IPS-18c (cell line): ENCODE measurements around the gene EEF1G.
A peak's percentile ranks its signal among the peaks of the same experiment; 100 is the strongest.
"Not testable (repeated sequence)": the region's sequence is repeated elsewhere in the genome, so short reads cannot be mapped to it uniquely, and the experiment has no call there.

ENCODE experiments used
- H3K4me3 ChIP-seq: 2 replicates; pipeline ENCODE4 v1.7.0; 2013; ENCODE audit warnings: low read depth, mild to moderate bottlenecking, low read length, moderate library complexity; ENCODE audit not compliant: insufficient read depth
- H3K9me3 ChIP-seq: one replicate; pipeline ENCODE4 v1.6.1; 2013; ENCODE audit warnings: mild to moderate bottlenecking, low read length, moderate library complexity; ENCODE audit not compliant: control insufficient read depth, insufficient read depth

EEF1G gene

DNA sequence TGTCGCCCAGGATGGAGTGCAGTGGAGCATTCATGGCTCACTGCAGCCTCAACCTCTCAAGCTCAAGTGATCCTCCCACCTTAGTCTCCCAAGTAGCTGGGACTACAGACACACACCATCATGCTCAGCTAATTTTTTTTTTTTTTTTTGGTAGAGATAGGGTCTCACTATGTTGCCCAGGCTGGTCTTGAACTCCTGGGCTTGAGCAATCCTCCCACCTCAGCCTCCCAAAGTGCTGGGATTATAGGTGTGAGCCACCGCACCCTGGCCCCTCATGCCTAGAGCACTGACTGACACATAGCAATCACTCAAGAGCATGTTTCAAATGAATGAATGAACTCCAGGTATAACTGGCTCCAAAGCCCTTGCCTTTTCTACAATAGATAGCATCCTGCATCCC is 23.2 kb downstream of the EEF1G start:
- not testable (repeated sequence) for H3K4me3 ChIP-seq, H3K9me3 ChIP-seq

- Histone ChIP-seq H3K9me3 (peaks cover 2% of the 10 kb centered on the region), H3K4me3 (no peak overlapping the region)
Measured at GRCh38 chr11:62548545-62549335, 25.0 kb downstream of the EEF1G start.

- peak overlapping the region; percentile 84; the same call in 1 of the 2 replicates for H3K4me3 ChIP-seq
Measured at GRCh38 chr11:62547691-62548281, 25.9 kb downstream of the EEF1G start.

GRCh38 chr11:62546929-62547625 is 26.6 kb downstream of the EEF1G start:
- Histone ChIP-seq H3K4me3 (peak overlapping the region; percentile 84), H3K9me3 (peaks cover 2% of the 10 kb centered on the region)

More at GRCh38 chr11:62547691-62548281, 25.9 kb downstream of the EEF1G start:
- peaks cover 2% of the 10 kb centered on the region for H3K9me3 ChIP-seq

GRCh38 chr11:62546244-62546928 is 27.3 kb downstream of the EEF1G start, which contains the start of gene AHNAK:
Gene AHNAK, minus strand, starts transcription at chr11:62546806. Its CDS starts 10,708 bp downstream, at chr11:62536098.
- Histone ChIP-seq H3K9me3 (peaks cover 2% of the 10 kb centered on the region), H3K4me3 (peak within 1 kb of the TSS; percentile 84)

DNA sequence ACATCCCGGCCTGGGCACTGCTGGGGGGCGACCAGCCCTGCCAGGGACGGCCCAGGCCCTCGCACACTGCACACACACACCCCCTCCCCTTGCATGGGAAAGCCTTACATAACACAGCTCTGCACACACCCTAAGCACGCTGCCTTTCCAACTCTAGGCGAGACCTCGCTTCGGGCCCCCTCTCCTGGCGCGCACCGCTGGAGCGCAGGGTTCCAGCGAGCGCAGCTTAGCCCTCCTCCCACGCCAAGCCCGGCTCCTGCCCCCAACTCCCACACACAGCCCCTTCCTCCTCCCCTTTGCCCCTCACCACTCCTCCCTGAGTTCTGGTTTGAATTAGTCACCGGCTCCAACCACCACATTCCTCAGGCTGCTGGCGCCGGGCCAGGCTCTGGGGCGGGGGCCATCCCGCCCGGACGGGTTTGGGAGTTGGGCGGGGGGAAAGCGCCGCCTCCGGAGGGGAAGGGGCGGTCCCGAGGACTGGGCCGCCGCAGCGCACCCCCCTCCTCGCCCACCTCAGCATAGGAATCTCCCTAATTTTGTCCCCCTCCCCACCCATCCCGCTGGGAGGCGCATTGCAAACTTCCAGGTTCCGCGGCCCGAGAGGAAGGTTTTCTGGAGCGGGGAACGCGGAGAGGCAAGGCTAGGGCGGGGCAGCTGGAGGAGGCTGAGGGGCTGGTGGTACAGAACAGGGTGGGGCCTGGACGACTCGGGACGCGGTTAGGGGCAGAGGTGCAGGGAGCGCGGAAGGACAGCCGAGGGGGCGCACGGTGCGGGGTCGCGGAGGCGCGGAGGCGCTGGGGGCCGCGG is 28.1 kb downstream of the EEF1G start:
- peaks cover 2% of the 10 kb centered on the region for H3K9me3 ChIP-seq
- peak overlapping the region; percentile 84 for H3K4me3 ChIP-seq

GRCh38 chr11:62544581-62545436 is 28.9 kb downstream of the EEF1G start:
- H3K9me3 ChIP-seq = peaks cover 2% of the 10 kb centered on the region
- peak overlapping the region; percentile 84 for H3K4me3 ChIP-seq

DNA sequence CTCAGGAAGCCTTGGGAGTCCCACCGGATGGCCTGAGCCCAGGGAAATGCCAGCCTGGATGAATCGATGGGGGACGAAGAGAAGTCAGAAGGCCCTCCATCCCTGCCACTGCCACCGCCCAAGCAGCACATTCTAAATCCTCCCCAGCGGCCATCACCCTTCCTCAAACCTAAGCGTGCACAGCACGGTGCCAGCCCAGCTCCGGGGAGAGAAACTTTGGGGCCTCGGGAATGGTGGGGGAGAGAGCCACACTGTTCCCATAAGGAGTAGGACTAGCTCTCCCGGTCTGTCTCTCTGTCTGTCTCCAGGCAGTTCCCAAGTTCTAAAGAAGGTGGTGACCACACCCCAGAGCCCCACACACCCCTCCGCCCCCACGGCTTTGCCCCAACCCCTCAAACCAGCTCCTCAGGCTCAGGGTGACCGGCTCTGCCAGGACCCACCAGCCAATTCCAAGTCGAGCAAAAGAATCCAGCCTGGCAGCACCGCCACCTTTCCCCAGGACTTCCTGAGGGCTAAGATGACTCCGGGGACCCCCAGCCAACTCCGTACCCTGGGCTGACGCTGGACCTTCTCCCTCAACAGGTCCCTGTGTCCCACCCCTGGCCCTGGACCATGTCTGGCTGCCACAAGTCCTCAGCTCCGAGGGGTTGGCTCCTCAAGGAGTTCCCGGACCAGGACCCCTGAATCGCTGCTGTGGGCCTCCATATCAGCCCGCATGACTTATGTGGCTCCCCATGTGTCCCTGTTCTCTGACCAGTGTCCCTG is 29.8 kb downstream of the EEF1G start:
- H3K4me3 ChIP-seq = peak overlapping the region; percentile 84
- peaks cover 2% of the 10 kb centered on the region for H3K9me3 ChIP-seq

GRCh38 chr11:62542750-62543567 is 30.7 kb downstream of the EEF1G start:
- Histone ChIP-seq H3K9me3 (no peaks in the 10 kb centered on the region), H3K4me3 (peak overlapping the region; percentile 43)

DNA sequence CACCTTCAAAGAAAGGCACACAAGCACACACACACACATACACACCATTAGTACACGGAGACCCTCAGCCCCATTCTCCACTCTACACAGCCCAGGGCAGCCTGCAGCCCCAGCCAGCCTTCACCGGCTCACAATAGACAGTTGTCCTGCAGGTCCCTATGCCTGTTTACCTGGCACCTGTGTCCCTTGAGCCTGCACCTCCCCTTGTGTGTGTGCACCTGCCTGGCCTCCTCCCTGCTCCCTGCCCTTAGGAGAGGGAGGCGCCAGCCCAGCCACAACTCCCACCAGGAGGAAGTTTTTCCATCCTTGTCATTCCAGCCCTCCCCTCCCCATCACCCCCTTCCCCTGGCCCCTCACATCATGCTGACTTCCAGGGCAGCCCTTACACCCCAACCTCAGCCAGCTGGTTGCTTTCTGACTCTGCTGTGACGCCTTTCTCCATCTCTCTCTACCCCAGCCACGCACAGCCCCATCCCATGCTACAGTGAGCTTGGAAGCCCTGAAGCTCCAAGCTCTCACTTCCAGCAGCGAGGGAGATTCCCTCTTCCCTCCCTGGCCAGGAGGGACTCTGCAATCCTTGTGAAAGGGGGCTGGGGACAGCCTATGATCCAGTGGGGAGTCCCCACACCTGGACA is 31.5 kb downstream of the EEF1G start:
- Histone ChIP-seq H3K9me3 (no peaks in the 10 kb centered on the region), H3K4me3 (no peak overlapping the region)

- no peaks in the 10 kb centered on the region for H3K9me3 ChIP-seq
- H3K4me3 ChIP-seq = no peak overlapping the region
Measured at GRCh38 chr11:62540804-62541701, 32.6 kb downstream of the EEF1G start.

- no peak overlapping the region for H3K4me3 ChIP-seq
- H3K9me3 ChIP-seq = no peaks in the 10 kb centered on the region
Measured at GRCh38 chr11:62539238-62539925, 34.3 kb downstream of the EEF1G start.
